ENCODE results near the gene CCDC50.

DNA sequence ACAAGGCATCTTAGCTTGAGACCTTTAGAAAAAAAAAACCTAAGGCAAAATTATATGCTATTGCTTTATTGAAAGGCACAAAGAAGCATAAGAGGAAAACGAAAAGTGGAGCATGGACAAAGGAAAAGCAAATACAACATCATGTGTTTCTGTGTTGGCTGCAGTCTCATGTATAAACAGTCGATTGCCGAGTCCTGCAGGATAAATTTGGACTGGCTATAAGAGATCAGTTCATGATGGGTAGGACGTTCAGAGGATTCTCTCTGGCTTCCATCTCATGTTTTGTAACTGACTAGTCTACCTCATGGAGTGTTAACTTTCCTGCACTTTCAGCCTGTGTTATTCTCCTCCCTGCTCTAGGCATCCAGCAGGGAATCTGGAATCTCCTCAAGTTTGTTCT is 21.9 kb upstream of the CCDC50 start:
- TF ChIP-seq POLR2A (IDR thresholded peaks at IDR 0.05; ENCODE audit: low read length): no peak
- TF ChIP-seq GATA1 (IDR thresholded peaks at IDR 0.05; ENCODE audit: low read depth, low read length): no peak
